ENCODE results near the gene LDLRAD3.

- TF ChIP-seq, protein P1, sequence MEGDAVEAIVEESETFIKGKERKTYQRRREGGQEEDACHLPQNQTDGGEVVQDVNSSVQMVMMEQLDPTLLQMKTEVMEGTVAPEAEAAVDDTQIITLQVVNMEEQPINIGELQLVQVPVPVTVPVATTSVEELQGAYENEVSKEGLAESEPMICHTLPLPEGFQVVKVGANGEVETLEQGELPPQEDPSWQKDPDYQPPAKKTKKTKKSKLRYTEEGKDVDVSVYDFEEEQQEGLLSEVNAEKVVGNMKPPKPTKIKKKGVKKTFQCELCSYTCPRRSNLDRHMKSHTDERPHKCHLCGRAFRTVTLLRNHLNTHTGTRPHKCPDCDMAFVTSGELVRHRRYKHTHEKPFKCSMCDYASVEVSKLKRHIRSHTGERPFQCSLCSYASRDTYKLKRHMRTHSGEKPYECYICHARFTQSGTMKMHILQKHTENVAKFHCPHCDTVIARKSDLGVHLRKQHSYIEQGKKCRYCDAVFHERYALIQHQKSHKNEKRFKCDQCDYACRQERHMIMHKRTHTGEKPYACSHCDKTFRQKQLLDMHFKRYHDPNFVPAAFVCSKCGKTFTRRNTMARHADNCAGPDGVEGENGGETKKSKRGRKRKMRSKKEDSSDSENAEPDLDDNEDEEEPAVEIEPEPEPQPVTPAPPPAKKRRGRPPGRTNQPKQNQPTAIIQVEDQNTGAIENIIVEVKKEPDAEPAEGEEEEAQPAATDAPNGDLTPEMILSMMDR (IDR thresholded peaks at IDR 0.05; ENCODE audit: insufficient read depth, low read depth, low read length): no peak
- no peak for TF ChIP-seq EZH2 (IDR thresholded peaks at IDR 0.05; ENCODE audit: insufficient read depth, low read length)
Measured at GRCh38 chr11:35911616-35912165, 32.2 kb upstream of the LDLRAD3 start.
